GM10266 (cell line): ENCODE results near the gene LXN.

Experiments used
- DNase-seq: peaks from one replicate; pipeline ENCODE4 v3.0.0; 2012; ENCODE audit errors: extremely low spot score
- TF ChIP-seq, protein P1 (sequence below): IDR thresholded peaks from 2 replicates; pipeline ENCODE4 v1.5.1; 2012; ENCODE audit warnings: mild to moderate bottlenecking, low read depth; ENCODE audit not compliant: control insufficient read depth, insufficient read depth; ENCODE audit errors: missing control alignments

The LXN gene

DNA sequence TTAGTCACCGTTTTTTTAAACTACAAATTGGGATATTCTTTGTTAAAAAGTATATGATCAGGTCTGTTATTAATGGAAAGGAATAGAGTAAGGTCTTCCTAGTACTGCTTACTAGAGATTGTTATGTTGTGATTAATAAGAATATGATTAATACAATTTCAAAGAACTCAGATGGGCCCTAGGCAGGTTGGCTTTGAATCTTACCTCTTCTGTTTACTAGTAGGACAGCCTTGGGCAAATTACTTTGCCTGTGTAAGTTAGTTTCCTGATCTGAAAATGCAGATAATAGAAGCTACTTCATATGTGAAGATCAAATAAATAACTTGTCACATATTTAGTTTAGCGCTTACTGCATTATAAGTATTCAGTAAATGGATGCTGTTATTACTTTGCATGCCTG is 21.3 kb downstream of the LXN start:
- no peak for DNase-seq
- TF ChIP-seq, protein P1, sequence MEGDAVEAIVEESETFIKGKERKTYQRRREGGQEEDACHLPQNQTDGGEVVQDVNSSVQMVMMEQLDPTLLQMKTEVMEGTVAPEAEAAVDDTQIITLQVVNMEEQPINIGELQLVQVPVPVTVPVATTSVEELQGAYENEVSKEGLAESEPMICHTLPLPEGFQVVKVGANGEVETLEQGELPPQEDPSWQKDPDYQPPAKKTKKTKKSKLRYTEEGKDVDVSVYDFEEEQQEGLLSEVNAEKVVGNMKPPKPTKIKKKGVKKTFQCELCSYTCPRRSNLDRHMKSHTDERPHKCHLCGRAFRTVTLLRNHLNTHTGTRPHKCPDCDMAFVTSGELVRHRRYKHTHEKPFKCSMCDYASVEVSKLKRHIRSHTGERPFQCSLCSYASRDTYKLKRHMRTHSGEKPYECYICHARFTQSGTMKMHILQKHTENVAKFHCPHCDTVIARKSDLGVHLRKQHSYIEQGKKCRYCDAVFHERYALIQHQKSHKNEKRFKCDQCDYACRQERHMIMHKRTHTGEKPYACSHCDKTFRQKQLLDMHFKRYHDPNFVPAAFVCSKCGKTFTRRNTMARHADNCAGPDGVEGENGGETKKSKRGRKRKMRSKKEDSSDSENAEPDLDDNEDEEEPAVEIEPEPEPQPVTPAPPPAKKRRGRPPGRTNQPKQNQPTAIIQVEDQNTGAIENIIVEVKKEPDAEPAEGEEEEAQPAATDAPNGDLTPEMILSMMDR: no peak

DNA sequence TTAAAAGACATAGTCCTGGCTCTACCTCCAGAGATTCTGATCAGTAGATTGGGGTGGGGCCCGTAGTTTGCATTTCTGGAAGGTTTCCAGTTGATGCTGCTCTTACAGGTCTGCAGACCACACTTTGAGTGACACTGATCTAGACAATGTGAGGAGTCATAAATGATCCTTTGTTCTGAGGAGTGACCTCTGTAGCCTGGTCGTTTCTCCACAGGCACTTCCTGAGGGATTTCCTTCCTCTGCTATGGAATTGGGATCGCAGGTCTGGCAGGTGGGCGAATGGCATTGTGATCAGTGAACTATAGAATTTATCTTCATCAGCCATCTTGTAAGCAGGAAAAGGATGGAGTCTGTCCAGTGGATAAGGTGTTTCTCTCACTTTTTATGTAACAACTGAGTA is 22.7 kb downstream of the LXN start:
- no peak for DNase-seq
- TF ChIP-seq, protein P1: no peak

DNA sequence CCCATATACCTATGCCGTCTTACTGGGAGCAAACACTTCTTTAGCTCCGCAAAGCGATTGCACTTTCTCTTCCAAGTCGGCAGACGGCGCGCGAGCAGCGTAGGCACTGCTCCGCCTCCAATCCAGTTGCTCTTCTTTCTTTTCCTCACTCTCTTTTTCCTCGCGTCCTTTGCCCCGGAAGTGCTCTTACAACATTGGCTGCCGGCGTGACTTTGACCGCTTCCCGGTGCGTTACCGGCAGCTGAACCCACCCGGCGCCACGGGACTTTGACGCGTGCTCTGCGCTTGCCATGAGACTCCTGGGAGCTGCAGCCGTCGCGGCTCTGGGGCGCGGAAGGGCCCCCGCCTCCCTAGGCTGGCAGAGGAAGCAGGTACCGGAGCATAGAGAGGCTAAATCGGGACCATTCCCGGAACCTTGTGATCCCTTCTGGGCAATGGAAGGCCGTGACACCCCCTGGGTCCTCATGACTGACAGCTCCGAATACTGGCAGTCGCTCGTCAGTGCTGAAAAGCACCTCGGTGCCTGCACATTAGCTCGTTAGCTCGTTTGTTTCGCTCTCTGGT is 28.0 kb downstream of the LXN start, which contains the start of gene GFM1:
TSS of gene GFM1 (plus strand) at position 183 of the 564 bp plus-strand sequence. CDS start at position 291, 108 bp downstream.
- TF ChIP-seq, protein P1: peak; percentile 99
- peak; percentile 84 for DNase-seq

DNA sequence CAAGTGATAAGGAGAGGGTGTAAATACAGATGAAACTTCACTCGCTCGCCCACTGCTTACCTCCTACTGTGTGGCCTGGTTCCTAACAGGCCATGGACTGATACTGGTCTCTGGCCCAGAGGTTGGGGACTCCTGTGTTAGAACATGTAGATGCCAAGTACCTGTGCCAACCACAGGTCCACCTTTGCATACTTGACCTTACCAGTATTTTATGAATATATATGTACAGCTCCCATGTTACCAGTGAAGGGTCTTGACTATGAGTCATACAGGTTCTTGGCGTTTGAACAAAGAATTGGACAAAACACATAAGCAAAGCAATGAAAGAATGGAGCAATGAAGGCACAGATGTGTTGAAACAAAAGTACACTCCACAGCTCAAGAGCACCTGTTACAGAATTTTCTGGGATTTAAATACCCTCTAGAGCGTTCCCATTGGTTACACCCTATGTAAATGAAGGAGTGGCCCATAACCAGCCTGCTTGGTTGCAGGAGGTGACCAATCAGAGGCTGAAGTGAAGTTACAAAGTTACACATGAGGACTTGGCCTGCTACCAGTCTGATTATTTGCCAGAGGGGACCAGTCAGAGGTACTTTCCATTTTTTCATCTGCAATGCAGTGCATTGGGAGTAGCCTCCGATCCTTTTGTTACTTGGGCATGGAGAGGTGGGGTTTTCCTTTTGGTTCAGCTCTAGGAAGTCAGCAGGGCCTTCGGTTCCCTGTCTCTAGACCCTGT is 29.8 kb downstream of the LXN start:
- DNase-seq: no peak
- TF ChIP-seq, protein P1: no peak

DNA sequence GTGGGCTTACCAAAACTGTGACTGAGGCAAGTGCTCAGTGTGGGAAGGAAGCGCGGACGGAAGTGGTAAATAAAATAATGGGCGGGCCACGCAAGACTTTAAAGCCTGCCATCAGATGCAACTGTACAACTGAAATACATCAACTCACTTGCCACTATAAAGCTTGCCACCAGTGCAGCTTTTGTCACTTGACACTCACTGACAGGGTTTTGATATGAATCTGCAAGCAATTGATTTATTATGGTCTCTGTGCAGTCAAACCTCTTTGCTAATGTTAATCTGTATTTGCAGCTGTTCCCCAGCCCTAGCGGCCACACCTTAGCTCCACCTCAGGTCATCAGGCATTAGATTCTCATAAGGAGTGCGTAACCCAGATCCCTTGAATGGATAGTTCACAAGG is 30.4 kb downstream of the LXN start:
- TF ChIP-seq, protein P1: no peak
- no peak for DNase-seq

DNA sequence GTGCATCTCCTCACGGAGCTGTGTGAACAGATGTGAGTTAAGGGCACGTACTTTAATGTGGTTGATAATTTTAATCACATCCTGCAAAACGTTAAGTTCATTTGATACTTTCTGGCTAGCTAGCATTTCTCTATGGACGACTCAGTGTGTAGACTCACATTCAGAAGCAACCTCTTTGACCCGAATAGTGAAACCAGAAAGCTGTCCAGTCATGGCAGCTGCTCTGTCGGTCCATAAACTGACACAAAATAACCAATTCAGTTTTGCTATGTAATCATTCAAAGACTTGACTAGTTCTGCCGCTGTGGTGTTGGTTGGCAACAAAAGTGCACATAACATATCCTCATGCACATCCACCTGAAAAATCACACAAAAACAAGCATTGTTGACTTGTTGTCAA is 31.8 kb downstream of the LXN start:
- DNase-seq: no peak
- TF ChIP-seq, protein P1: no peak

DNA sequence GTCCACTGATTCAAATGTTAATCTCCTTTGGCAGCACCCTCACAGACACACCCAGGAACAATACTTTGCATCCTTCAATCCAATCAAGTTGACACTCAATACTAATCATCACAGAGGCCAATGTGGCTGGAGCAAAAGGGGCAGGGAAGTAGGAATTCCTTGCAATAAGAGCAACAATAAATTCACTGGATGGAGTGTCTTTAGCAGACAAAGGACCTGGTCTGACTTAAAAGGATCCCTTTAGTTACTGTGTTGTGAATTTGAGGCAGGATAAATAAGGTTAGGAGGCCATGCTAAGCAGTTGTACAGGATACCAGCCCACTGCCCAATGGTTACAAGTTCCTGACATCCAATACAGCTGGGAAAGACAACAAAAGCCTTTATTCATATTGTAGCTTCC is 40.5 kb downstream of the LXN start:
- TF ChIP-seq, protein P1: no peak
- no peak for DNase-seq
